ENCODE data around the gene PRM3. TPM values are rescaled to one million over a fixed set of nuclear protein-coding genes. Genes with fewer than 3 reads are reported as not detected.

PRM3 gene
- total and polyA plus RNA-seq, 2 donors (not counting 1 experiment from before 2014, with no cell fraction given) = not detected

- ChIA-PET CTCF (interaction anchor here (1.0 to 6.9 kb wide), 5 partner anchors 12 to 349 kb away, joined by 3 to 136 read pairs (median 77); partner anchors contain the start of gene SOCS1), POLR2A (interaction anchor here (5.6 to 6.8 kb wide), 3 partner anchors 14 to 56 kb away, joined by 89 to 118 read pairs (median 94); partner anchors contain the start of gene SOCS1)
- H3K27me3 Mint-ChIP-seq = no peaks in the 10 kb centered on the region
- Histone ChIP-seq H2AFZ (ENCODE audit: insufficient read depth, low read depth, low read length, poor library complexity, severe bottlenecking) (no peak overlapping the region), H3K4me2 (replicated peaks; ENCODE audit: low read depth, low read length, poor library complexity, severe bottlenecking) (peak overlapping the region; percentile 39), H3K79me2 (ENCODE audit: control insufficient read depth, insufficient read depth, low read length) (no peaks in the 10 kb centered on the region), H3K9me3 (ENCODE audit: control extremely low read depth in 1 of 3, control insufficient read depth in 2 of 3, insufficient read depth in 1 of 3, low read length in 2 of 3) (peaks cover 0 to 21% (median 4%) of the 10 kb centered on the region in 3 donors), H3K4me1 (ENCODE audit: control insufficient read depth in 2 of 2, insufficient read depth in 2 of 2, low read length in 2 of 2) (peaks cover 59 to 73% of the 10 kb centered on the region in 2 donors), H4K20me1 (ENCODE audit: control insufficient read depth, insufficient read depth, low read length, poor library complexity, severe bottlenecking) (no peaks in the 10 kb centered on the region), H3K36me3 (replicated peaks in 1 of 2; ENCODE audit: control extremely low read depth in 1 of 2, control insufficient read depth in 1 of 2, extremely low read depth in 1 of 2, insufficient read depth in 2 of 2, low read length in 1 of 2) (no peaks in the 10 kb centered on the region), H3K9ac (ENCODE audit: low read length) (no peak overlapping the region), H3K4me3 (ENCODE audit: control extremely low read depth in 1 of 5, extremely low read depth in 1 of 5, insufficient read depth in 1 of 5, low read depth in 2 of 5, low read length in 4 of 5) (no peak overlapping the region), H3K27me3 (replicated peaks in 1 of 4; ENCODE audit: control extremely low read depth in 1 of 4, control insufficient read depth in 3 of 4, insufficient read depth in 4 of 4, low read length in 3 of 4) (no peaks in the 10 kb centered on the region), H3K27ac (ENCODE audit: low read length in 2 of 2) (no peak overlapping the region)
- intact Hi-C loops (cut with micrococcal nuclease) = loop anchor here (5.0 kb wide), 2 partner anchors 236 to 369 kb away; no protein-coding TSS in a partner anchor
- DNase-seq (peak; percentile 37), ATAC-seq (ENCODE audit: low read depth) (no peak)
- H3K27ac Mint-ChIP-seq = peak overlapping the region; percentile 82
- peak overlapping the region; percentile 48 for H3K4me3 Mint-ChIP-seq
- TF ChIP-seq EZH2 (IDR thresholded peaks at IDR 0.05; ENCODE audit: borderline replicate concordance, insufficient read depth, low read depth, low read length, poor library complexity, severe bottlenecking) = no peak
- TF ChIP-seq CTCF (IDR thresholded peaks at IDR 0.05) = no peak
- H3K9me3 Mint-ChIP-seq (ENCODE audit: insufficient read depth) = no peaks in the 10 kb centered on the region
- H3K4me1 Mint-ChIP-seq = peaks cover 71% of the 10 kb centered on the region
- 72% methylated on average over 6 of the region's 8 CpGs for WGBS (ENCODE audit: insufficient coverage)
Measured at GRCh38 chr16:11312718-11313492, 39.5 kb upstream of the PRM3 start.

Measured in B cell (primary cell).